Loucy (cell line): ENCODE measurements around the gene GULP1.

ENCODE experiments used
- EZH2phosphoT487 ChIP-seq: fragments of 200-600 bp; IDR thresholded peaks from 2 replicates; pipeline ENCODE4 v1.6.1; 2018; ENCODE audit warnings: antibody characterized with exemption, mild to moderate bottlenecking, moderate library complexity, borderline replicate concordance
- TF ChIP-seq, protein P1 (sequence below): fragments of 200-600 bp; sonication (generic); conservative IDR thresholded peaks from 2 replicates; pipeline ENCODE4 v1.5.1; 2014; ENCODE audit warnings: mild to moderate bottlenecking, antibody characterized with exemption, low read length

DNA sequence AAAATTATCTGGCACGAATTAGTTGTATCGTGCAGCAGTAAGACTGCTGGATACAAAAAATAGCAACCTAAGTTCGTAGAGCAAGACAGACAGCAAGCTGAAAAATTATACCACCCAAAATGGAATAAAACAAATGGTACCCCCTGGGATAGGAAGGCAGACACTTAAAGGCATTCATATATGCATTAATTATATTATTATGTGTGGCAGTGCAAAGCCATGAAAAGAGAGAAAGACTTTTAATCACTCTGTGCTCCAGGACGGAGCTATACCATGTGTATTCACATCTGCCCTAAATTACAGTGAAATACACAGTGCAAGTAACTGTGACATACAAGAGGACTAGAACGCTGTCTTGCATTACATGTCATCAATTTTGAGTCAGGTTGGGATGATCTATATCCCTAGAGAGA, 235.9 kb downstream of the GULP1 start:
- TF ChIP-seq, protein P1, sequence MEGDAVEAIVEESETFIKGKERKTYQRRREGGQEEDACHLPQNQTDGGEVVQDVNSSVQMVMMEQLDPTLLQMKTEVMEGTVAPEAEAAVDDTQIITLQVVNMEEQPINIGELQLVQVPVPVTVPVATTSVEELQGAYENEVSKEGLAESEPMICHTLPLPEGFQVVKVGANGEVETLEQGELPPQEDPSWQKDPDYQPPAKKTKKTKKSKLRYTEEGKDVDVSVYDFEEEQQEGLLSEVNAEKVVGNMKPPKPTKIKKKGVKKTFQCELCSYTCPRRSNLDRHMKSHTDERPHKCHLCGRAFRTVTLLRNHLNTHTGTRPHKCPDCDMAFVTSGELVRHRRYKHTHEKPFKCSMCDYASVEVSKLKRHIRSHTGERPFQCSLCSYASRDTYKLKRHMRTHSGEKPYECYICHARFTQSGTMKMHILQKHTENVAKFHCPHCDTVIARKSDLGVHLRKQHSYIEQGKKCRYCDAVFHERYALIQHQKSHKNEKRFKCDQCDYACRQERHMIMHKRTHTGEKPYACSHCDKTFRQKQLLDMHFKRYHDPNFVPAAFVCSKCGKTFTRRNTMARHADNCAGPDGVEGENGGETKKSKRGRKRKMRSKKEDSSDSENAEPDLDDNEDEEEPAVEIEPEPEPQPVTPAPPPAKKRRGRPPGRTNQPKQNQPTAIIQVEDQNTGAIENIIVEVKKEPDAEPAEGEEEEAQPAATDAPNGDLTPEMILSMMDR = no peak
- TF ChIP-seq EZH2phosphoT487 = no peak
